A549 treated with CpdA at 1 μM for 4 hours (cell line): ENCODE measurements around the gene VPS72. TPM values are rescaled to one million over a fixed set of nuclear protein-coding genes. Genes with fewer than 3 reads are reported as not detected.

Experiments used
- total RNA-seq: library from RNA; stranded (reverse); fragments of 200-300 nt; extraction: Qiagen RNA extraction; gene quantifications from 5 replicates; pipeline ENCODE4 v1.2.3, GENCODE V29; 2022; ENCODE audit warnings: low read depth

The VPS72 gene
- 44.8 to 61.9 TPM (median 47.4 TPM) in 5 replicates for total RNA-seq

DNA sequence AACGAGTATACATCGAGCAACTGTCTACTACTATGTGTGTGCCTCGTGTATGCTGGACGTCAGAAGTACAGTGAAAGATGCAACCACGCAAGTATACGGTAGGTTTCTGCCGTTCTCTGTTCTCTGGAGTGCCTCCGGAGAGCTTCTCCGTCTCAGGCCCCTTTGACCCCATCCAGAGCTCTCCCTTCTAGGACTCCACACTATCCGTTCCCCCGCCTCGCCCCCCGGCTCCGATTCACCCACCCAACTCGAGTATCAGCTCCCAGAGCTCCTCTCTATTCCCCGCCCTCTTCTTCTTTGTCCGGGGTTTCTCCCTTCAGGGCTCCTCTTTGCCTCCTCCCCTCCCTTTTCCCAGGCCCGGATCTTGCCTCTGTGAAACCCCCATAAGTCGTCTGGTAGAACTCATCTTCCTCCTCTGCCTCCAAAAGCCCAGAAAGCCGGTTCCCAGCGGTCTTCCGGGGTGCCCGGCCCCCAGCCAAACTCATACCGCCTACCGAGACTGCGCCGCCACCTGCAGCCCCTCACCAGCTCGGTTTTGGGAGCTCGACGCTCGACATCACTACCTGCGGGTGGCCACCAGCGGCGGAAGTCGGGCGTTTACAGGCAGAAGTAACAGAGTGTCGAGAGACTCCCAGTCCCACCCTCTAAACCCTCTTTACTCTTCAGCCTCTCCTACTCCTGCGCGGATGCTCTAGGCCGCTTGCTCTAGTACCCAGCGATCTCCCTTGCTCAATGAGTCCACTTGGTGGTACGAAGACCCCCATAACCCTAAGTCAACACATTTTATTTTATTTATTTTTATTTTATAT is at the start of gene VPS72:
Gene VPS72, minus strand, starts transcription at position 561 of the 809 bp plus-strand sequence. Its CDS starts 76 bp downstream, at position 485.

DNA sequence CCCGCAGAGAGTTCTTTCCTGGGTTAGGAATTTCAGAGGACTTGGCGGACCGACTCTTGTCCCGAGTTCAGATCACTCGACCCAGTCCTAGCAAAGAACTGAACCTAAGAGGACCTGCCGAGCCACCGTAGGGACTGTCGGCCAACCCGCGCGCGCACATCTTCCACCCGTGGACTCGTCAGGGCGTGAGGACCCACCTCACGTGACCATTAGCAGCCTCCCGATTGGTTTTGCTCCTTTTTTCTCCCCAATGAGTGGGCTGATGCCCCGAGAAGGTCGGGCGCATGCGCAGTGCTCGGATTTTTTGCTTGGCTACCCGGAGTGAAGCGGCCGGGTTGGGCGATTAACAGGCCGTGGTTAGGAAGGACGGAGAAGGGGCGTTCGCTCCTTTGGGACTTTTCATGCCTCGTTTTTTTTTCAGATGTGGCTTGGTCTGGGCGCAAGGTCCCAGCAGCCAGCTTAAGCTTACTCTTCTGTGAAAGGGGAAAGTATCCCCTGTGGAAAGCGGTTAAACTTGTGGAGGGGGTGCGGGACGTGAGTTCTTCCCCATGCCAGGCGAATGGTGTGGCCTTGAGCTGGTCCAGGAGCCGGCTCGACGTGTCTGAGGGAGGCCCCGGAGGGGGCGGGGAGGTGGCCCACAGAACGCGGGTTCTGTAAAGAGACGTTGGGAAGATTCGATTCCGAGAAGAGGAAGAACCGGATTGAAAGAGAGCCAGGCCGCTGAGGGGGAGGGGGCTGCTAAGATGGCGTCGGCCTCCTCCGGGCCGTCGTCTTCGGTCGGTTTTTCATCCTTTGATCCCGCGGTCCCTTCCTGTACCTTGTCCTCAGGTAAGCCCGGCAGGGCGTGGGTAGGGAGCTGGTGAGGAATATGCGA is 8.5 kb upstream of the VPS72 start, which contains the start of gene PIP5K1A:
Gene PIP5K1A, plus strand, starts transcription at position 299 of the 874 bp plus-strand sequence. Its CDS starts 445 bp downstream, at position 744.

GRCh38 chr1:151175863-151176262 is 14.1 kb downstream of the VPS72 start, which contains the start of gene TMOD4:
TSS of gene TMOD4 (minus strand) at chr1:151175981. CDS start at chr1:151174875, 1,106 bp downstream.

DNA sequence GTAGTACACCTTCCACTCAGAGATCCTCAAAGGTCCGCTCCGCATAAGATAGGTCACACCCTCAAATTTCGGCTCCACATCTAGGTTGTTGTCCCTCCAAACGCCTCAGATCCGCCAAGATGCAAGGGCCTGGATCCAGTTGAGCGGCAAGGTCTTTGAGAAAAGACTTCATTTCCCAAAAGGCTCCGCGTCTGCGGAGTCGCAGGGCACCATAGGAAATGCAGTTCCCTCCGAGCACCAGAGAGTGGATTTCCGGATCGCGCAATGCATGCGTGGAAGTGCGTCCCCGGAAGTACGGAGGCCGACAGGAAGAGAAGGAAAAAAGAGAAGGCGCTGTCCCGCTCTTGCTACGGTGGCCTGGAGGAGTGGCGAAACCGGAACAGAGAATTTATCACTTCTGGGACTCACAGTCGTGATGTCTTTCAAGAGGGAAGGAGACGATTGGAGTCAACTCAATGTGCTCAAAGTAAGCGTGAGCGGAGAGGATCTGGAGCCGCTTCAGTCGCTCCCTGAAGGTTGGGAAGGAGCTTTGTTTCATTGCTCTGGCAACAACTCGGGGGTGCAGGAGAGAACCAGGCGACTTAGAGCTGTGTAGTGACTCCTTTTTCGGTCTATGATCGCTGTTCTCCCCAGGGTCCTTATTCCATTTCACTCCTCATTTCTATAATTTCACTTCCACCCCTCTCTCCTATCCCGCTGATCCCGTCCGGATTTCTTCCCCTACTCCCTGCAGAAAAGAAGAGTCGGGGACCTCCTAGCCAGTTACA is 24.1 kb downstream of the VPS72 start, which contains the start of the genes LYSMD1 and SCNM1:
Gene LYSMD1, minus strand, starts transcription at position 165 of the 767 bp plus-strand sequence. CDS start 644 bp downstream, outside the sequence.
Gene SCNM1, plus strand, starts transcription at position 407 of the 767 bp plus-strand sequence. Its CDS starts 9 bp downstream, at position 416.

DNA sequence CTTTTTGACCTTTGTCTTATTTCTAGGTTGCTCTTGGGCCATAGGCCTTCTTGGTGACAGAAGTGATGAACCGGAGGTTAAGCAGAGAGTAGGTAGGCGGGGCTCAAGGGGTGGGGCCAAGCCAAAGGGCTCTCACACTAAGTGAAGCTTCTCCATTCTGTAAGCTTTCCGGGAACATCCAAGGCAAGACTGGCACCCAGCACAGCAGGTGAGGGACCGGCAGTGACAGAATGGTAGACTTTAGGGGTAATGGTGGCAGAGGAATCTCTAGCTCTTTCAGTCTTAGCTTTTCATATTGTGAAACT is 33.5 kb downstream of the VPS72 start, which contains the start of gene TNFAIP8L2:
Gene TNFAIP8L2, plus strand, starts transcription at position 135 of the 305 bp plus-strand sequence. CDS start 2,049 bp downstream, outside the sequence.

GRCh38 chr1:151146412-151147131 is 43.4 kb downstream of the VPS72 start, which contains the start of gene SEMA6C:
TSS of gene SEMA6C (minus strand) at chr1:151146631. CDS start at chr1:151142621, 4,010 bp downstream.

Other genes with a start within 250 kb of the VPS72 start
- 249 to 266 TPM (median 256 TPM) in 5 replicates for gene CERS2, start 215.4 kb downstream of the VPS72 start, total RNA-seq
- gene ANXA9, start 207.9 kb downstream of the VPS72 start, total RNA-seq, result 0.70 to 1.3 TPM (median 0.83 TPM) in 5 replicates
- gene MINDY1, start 183.3 kb downstream of the VPS72 start, total RNA-seq, result 2.4 to 3.7 TPM (median 3.0 TPM) in 5 replicates
- 12.4 to 16.7 TPM (median 14.9 TPM) in 5 replicates for gene PRUNE1, start 181.7 kb downstream of the VPS72 start, total RNA-seq
- gene BNIPL, start 153.6 kb downstream of the VPS72 start, total RNA-seq, result 0.09 to 0.12 TPM (median 0.11 TPM) in 4 of 5 replicates, not detected in the other
- 5.5 to 9.1 TPM (median 7.4 TPM) in 5 replicates for gene C1orf56, start 142.4 kb downstream of the VPS72 start, total RNA-seq
- 68.9 to 77.7 TPM (median 75.0 TPM) in 5 replicates for gene CDC42SE1, start 130.6 kb downstream of the VPS72 start, total RNA-seq
- gene MLLT11, start 129.8 kb downstream of the VPS72 start, total RNA-seq, result 15.1 to 18.7 TPM (median 17.2 TPM) in 5 replicates
- gene GABPB2, start 119.4 kb downstream of the VPS72 start, total RNA-seq, result 2.1 to 3.9 TPM (median 3.8 TPM) in 5 replicates
- gene SEMA6C, start 43.6 kb downstream of the VPS72 start, total RNA-seq, result 1.0 to 3.0 TPM (median 1.9 TPM) in 5 replicates
- not detected in 5 replicates for gene TNFAIP8L2, start 33.5 kb downstream of the VPS72 start, total RNA-seq
- 5.5 to 9.9 TPM (median 5.7 TPM) in 5 replicates for gene LYSMD1, start 24.3 kb downstream of the VPS72 start, total RNA-seq
- 43.2 to 48.0 TPM (median 45.2 TPM) in 5 replicates for gene SCNM1, start 24.1 kb downstream of the VPS72 start, total RNA-seq
- 0.25 to 0.35 TPM in 2 of 5 replicates, not detected in the others for gene TMOD4, start 14.2 kb downstream of the VPS72 start, total RNA-seq
- 41.8 to 52.4 TPM (median 45.2 TPM) in 5 replicates for gene PIP5K1A, start 8.4 kb upstream of the VPS72 start, total RNA-seq
- gene PSMD4, start 64.5 kb upstream of the VPS72 start, total RNA-seq, result 165 to 226 TPM (median 194 TPM) in 5 replicates
- gene ZNF687, start 92.1 kb upstream of the VPS72 start, total RNA-seq, result 13.1 to 15.6 TPM (median 14.6 TPM) in 5 replicates
- 23.9 to 30.9 TPM (median 29.1 TPM) in 5 replicates for gene PI4KB, start 137.2 kb upstream of the VPS72 start, total RNA-seq
- 27.3 to 30.3 TPM (median 28.2 TPM) in 5 replicates for gene RFX5, start 157.1 kb upstream of the VPS72 start, total RNA-seq
- gene SELENBP1, start 182.5 kb upstream of the VPS72 start, total RNA-seq, result 5.0 to 7.4 TPM (median 5.6 TPM) in 5 replicates
- 338 to 445 TPM (median 430 TPM) in 5 replicates for gene PSMB4, start 209.4 kb upstream of the VPS72 start, total RNA-seq